Epidermal melanocyte (primary cell): ENCODE measurements around the gene PLEKHH1.

Experiments used
- DNase-seq: peaks from one replicate; pipeline ENCODE4 v3.0.0; 2011; ENCODE audit warnings: low spot score; ENCODE audit not compliant: insufficient read length

Gene PLEKHH1

GRCh38 chr14:67510121-67510520 lies 23.0 kb upstream of the PLEKHH1 start:
- DNase-seq: no peak

DNA sequence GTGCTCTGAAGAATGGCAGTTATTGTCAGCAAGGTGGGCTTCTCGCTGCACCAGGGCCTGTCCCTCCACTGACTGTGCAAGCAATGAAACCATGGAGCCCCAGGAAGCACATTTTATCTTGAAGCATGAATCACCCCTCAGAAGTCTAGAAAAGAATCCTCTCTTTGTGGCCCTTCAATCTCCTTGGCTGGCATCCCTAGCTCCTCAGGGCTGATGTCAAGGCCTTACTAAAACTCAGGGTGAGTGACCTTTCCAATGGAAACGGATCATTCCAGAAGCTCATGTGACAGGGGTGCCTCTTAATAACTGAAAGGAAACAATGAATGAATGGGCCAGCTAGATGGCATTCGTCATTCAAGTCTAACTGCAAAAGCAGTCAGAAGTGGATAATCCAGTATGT lies 22.3 kb upstream of the PLEKHH1 start:
- peak; percentile 75 for DNase-seq

DNA sequence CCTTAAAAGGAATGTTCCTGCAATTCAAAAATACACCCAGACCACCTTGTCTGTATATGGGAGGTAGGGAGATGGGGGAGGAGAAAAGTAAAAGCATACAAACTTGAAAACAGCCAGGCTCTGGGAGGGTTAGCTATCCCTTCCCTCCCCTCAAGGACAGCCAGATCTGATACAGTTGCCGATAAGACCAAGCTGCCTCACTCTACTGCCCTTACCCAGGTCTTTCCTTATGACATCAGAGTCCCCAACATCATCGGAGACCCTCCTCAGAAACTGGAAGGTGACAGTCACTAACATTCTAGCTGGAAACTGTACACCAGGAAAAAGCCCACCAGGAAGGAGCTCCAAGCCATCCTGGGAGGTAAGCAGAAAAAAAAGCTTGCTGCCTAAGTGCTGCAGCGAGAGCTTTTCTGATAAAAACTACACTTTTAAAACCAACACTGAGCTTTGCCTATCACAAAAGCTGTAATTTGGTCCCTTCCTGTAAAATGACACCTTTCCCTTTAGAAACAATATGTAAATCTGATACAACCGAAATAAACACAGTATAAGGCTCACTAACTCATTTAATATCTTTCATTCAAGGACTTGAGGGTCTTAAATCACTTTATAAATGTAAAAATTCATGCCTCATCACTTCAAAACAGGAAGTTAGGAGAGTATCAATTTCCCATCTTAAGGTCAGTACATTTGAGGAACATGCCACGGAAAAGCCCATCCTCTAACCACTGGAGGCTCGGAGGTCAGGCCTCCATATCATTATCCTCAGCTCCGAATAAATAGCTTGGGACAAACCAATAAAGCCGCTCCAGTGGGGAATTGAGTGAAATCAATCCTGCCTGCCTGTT lies 20.4 kb upstream of the PLEKHH1 start:
- DNase-seq: no peak

- no peak for DNase-seq
Observed at GRCh38 chr14:67513631-67514108, 19.4 kb upstream of the PLEKHH1 start.

DNA sequence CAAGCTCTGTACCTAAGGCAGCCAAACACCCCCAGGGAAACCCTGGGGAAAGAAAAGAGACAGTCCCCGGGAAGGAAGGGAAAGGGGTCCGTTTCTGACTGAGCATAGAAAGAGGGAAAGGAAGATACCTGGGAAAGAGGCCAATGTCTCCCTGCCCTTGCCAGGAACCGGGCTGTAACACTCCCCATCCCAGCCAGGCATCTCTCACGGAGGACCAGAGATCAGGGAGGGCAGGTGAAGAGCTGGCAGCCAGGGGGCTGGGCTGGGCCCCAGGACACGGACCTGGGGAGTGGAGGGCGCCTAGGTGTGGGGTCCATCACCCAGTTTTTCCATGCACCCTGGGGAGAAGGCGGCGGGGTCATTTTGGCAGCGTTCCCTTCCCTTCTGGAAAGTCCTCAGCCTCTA lies 18.9 kb upstream of the PLEKHH1 start:
- DNase-seq: no peak

- DNase-seq: no peak
Observed at GRCh38 chr14:67514650-67515385, 18.3 kb upstream of the PLEKHH1 start.

GRCh38 chr14:67515386-67516079 lies 17.6 kb upstream of the PLEKHH1 start:
- DNase-seq: no peak

- DNase-seq: no peak
Observed at GRCh38 chr14:67516676-67517075, 16.4 kb upstream of the PLEKHH1 start.

DNA sequence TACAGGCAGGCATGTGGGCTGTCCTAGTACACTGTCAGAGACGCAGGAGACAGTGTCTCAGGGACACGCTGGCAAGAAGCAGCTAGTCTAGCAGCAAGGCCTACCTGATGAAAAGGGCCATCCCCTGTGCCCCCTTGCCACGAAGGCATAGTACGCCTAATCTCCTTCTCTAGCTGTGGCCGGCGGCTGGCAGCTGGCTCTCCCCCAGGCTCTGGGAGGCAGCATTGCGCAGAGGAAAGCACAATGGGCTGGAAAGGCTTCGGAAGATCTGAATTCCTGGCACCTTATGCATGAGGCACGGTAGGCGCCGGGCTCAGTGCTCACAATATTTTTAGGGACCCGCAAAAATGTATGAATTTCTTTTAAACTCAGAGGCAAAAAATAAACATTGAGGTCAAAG lies 16.0 kb upstream of the PLEKHH1 start:
- no peak for DNase-seq

DNA sequence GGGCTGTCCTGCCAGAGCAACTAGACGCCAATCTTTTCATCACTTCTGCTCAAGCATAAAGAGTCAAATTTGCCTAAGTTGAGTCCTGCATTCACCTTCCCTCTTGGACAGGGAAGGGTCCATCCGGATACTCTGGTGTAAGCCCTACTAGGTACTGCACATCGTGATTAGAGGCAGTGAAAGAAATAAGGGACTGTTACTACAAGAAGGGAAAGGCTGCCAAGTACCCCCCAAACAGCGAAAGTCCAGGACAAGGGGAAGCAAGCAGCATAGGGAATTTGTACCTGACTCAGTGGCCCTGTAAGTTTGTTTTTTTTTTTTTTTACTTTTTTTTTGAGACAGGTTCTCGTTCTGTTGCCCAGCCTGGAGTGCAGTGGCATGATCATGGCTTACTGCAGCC lies 13.7 kb upstream of the PLEKHH1 start:
- DNase-seq: no peak

DNA sequence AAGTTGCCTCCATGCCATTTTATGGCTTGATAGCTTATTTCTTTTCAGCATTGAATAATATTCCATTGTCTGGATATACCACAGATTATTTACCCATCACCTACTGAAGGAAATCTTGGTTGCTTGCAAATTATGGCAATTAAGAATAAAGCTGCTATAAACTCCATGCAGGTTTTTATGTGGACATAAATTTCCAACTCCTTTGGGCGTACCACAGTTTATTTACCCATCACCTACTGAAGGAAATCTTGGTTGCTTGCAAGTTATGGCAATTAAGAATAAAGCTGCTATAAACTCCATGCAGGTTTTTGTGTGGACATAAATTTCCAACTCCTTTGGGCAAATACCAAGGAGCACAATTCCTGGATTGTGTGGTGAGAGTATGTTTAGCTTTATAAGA lies 12.6 kb upstream of the PLEKHH1 start:
- DNase-seq: no peak

- DNase-seq: no peak
Observed at GRCh38 chr14:67522270-67522669, 10.8 kb upstream of the PLEKHH1 start.

DNA sequence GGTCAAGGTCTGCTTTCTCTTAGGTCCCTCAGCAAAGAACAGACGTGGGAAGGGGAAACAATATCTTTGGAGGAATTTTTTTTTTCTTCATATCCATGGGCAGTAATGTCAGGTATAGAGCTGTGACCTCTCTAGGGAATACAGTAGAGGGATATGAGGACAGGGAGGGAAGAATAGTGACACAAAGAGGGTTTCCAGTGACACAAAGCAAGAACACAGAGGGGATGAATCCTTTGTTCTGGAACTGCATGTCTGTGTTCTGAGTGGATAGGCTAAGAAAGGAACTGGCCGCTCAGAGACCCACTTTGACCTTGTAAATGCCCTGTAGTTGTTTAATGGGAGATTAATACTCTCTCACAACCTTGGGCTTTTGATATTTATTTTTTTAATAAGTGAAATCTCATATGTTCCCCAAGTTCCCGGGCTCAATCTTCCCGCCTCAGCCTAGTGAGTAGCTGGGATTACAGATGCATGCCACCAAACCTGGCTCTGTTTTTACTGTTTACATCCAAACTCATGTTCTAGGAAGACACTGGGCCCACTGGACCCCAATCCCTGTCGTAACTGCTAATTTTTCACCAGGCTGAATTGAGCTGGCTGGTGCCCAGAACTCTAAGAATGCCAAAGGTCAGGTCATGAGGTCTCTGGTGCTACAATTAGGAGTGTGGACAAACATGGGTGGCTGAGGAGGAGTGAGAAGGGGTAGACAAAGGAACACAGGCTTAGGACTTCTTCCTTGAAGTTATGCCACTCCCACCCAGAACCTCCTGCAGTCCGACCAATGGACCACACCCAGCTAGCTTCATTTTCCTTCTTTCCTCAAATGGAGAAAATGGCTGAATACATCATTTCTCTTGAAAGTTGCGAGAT lies 9.1 kb upstream of the PLEKHH1 start:
- DNase-seq: no peak

DNA sequence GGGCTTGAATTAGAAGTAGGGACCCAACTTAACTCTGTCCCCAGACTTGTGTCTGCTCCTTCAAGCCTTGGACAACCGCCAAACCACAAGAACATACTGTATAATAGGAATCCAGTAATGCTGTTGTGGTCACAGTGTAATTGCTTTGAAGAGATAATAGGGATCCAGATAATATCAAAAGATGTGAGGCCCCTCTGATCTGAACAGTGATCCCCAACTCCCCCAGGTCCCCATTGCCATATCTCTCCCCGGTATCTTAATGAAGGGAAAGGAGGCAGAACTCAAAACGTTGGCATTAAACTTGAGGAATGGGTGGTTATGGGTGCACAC lies 8.5 kb upstream of the PLEKHH1 start:
- no peak for DNase-seq

DNA sequence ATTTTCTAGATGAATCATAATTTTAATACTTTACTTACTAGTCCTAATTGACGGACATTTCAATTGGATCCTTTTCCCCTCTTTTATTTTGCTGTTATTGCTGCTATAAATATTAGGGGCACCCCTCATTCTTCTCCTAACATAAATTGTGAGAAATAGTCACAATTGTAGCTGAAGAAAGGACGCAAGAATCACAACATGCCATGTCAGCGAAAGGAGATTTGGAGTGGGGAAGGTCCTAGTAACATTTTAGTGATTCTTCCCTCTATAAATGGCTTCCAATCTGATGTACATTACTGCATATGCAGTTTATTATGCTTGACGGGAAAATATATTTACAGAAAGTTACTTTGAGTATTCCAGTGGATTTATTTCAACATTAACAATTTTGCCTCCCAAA lies 7.7 kb upstream of the PLEKHH1 start:
- no peak for DNase-seq

DNA sequence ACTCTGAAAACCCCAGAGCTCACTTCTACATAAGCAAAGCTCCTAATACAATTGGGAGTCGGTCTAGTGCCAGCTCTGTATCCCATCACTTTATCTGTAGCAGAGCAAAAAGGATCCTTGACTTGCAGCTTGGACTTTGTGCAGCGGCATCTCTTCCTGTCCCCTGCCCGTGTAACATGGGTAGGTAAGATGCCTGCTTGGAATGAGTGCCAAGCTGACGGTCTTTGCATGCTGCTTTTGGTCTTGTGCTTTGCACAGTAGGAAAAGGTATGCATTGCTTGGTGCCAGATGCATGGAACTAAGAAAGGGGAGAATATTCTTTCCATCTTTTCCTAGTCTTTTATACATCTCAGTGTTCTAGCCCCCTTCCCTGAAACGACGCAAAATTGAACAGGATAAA lies 6.9 kb upstream of the PLEKHH1 start:
- DNase-seq: no peak

GRCh38 chr14:67526676-67527459 lies 6.2 kb upstream of the PLEKHH1 start:
- DNase-seq: no peak

DNA sequence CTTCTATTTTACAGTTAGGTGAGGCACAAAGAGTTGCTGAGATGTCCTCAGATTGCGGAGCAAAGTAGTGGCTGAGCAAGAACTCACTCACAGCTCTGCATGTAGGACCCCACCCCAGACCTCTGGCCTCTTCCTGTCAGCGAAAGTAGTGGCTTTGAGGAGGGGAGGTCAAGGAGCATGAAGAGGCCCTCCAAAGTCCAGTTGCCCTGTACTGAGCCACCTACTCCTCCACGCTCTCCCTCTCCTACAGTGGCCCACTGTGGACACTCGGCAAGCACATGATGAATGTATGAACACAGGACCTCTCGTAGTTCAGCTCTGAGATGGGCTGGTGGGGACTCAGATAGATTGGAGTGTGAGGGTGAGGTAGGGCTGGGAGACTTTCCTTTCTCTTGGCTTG lies 5.3 kb upstream of the PLEKHH1 start:
- no peak for DNase-seq

- DNase-seq: no peak
Observed at GRCh38 chr14:67528276-67528675, 4.8 kb upstream of the PLEKHH1 start.
